LNCaP clone FGC (cell line): ENCODE data around the gene RBM39.
A peak's percentile ranks its signal among the peaks of the same experiment; 100 is the strongest.
"Not testable (repeated sequence)": the region's sequence is repeated elsewhere in the genome, so short reads cannot be mapped to it uniquely, and the experiment has no call there.

ENCODE experiments used
- DNase-seq: peaks from one replicate; pipeline ENCODE4 v3.0.0-alpha.2; 2011; ENCODE audit warnings: low read depth
- H3K4me3 ChIP-seq: 2 replicates; pipeline ENCODE4 v1.5.1; 2011; ENCODE audit warnings: mild to moderate bottlenecking, low read depth, low read length, control low read depth
- TF ChIP-seq, protein P1 (sequence below): IDR thresholded peaks from 2 replicates; pipeline ENCODE4 v1.5.1; 2012; ENCODE audit warnings: mild to moderate bottlenecking; ENCODE audit not compliant: control insufficient read depth, insufficient read depth; ENCODE audit errors: extremely low read depth

Gene RBM39

DNA sequence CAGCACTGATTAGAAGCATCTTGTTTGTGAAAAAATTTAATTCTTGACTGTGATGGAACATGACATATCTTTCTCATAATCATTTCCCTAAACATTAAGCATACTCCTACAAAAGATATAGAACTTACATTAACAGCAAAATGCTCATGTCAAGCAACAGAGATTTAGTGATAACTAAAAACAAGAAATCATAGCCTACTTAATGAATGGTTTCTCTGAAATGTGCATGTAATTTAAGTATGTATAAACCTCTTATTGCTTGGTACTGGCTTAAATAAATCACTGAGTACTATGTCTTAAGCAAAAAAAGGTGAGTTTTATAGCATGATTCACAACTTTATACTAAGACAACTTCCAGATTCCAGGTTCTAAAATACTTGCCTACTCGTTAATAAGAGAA lies 33.6 kb downstream of the RBM39 start:
- no peak overlapping the region for H3K4me3 ChIP-seq
- no peak for DNase-seq
- TF ChIP-seq, protein P1, sequence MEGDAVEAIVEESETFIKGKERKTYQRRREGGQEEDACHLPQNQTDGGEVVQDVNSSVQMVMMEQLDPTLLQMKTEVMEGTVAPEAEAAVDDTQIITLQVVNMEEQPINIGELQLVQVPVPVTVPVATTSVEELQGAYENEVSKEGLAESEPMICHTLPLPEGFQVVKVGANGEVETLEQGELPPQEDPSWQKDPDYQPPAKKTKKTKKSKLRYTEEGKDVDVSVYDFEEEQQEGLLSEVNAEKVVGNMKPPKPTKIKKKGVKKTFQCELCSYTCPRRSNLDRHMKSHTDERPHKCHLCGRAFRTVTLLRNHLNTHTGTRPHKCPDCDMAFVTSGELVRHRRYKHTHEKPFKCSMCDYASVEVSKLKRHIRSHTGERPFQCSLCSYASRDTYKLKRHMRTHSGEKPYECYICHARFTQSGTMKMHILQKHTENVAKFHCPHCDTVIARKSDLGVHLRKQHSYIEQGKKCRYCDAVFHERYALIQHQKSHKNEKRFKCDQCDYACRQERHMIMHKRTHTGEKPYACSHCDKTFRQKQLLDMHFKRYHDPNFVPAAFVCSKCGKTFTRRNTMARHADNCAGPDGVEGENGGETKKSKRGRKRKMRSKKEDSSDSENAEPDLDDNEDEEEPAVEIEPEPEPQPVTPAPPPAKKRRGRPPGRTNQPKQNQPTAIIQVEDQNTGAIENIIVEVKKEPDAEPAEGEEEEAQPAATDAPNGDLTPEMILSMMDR: no peak

DNA sequence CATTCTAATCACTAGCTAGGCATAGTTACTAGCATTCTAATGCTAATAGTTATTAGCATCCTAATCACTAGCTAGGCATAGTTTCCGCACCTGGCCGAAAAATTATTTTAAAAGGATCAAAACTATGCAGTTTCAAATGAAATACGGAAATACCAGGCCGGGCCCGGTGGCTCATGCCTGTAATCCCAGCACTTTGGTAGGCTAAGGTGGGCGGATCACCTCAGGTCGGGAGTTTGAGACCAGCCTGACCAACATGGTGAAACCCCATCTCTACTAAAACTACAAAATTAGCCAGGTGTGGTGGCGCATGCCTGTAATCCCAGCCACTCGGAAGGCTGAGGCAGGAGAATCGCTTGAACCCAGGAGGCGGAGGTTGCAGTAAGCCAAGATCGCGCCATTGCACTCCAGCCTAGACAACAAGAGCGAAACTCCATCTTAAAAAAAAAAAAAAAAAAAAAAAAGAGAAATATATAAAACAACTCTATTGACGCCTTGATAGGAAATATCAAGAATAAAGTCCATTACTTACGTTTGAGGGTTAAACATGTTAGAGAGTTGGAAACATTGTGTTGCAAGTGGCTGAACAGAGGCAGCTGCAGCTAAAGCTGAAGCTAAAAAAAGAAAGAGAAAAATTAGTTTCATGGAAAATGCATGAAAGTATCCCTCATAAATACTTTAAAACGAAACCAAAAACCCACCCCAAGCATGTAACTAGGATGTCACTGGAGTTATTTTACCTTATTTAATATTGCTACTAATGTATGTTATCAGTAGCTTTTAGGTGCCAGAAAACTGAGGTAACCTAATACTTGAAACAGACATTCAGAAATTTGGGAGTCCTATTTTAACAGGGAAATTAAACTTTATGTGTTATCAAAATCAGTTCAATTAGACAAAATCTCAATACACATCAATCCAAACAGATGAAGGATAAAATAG lies 35.2 kb downstream of the RBM39 start:
- not testable (repeated sequence) for DNase-seq, H3K4me3 ChIP-seq

DNA sequence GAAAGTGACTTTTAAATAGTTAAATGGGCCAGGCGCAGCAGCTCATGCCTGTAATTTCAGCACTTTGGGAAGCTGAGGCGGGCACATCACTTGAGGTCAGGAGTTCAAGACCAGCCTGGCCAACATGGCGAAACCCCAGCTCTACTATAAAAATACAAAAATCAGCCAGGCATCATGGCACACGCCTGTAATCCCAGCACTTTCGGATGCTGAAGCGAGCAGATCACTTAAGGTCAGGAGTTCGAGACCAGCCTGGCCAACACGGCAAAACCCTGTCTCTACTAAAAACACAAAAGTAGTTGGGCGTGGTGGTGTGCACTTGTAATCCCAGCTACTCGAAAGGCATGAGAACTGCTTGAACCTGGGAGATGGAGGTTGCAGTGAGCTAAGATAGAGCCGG lies 36.2 kb downstream of the RBM39 start:
- not testable (repeated sequence) for DNase-seq, H3K4me3 ChIP-seq

DNA sequence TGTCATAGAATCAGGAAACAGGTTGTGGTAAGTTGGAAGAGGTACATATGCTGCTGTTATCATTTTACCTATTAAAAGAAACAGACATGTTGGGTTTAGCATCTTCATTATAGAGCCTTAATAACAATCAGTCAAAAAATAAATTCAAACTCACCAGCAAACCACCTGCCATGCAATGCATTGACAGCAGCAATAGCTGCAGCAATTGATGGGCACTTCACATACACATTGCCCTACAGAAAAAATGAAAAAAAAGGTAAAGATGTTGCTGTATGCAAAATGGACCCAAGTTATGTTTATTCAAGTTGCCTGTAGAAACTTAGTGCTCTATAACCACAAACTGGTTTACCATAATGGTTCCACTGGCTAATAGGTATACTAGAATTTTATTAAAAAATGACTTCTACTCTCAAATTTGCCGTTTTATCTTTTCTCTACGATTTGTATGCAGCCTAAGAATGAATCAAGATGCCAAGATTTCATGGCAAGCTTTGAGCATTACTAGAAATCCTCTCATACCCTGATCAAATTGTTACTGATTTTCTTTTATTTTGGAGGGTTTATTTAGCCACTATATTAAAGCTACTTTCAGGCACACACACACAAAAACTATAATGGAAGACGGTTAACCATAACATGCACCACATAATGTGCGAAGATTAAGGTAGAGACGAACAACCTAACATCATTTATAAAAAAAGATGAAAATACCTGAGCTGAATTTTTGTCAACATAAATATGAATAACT lies 37.4 kb downstream of the RBM39 start:
- H3K4me3 ChIP-seq: no peak overlapping the region
- TF ChIP-seq, protein P1: no peak
- no peak for DNase-seq

DNA sequence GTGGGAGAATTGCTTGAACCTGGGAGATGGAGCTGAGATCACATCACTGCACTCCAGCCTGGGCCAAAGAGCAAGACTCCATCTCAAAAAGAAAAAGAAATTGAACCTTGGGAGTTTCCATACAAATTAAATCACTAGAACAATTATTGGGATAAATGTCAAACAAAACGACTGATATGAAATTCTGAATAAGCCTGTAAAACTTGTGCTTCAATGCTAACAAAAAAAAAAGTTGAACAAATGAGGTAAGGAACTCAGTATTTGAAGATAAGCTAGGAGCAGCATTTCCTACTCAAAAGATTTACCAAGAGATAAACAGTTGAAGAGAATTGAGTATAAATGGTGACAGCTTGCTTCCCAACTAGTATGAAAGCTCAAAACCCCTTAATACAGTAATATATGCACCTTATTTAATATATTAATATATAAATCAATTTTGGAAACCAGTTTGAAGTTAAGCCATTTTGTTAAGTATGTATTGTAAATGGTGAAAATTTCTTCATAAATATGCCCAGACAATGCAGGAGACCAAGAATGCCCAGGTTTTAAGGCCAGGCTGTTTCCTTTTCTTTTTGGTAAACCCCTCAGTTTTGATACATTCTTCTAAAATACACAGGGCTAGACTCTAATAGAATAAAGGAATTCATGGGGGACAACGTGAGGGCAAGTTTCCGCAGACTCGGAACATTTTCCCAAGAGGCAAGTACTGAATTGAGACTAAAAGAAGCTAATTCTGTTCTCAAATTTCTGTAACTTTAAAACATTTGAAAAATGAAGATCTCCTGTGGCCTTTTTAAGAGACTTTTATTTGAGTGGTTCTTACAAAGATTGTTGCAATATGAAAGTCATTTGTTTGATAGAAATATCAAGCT lies 39.0 kb downstream of the RBM39 start:
- TF ChIP-seq, protein P1: no peak
- H3K4me3 ChIP-seq: no peak overlapping the region
- no peak for DNase-seq

DNA sequence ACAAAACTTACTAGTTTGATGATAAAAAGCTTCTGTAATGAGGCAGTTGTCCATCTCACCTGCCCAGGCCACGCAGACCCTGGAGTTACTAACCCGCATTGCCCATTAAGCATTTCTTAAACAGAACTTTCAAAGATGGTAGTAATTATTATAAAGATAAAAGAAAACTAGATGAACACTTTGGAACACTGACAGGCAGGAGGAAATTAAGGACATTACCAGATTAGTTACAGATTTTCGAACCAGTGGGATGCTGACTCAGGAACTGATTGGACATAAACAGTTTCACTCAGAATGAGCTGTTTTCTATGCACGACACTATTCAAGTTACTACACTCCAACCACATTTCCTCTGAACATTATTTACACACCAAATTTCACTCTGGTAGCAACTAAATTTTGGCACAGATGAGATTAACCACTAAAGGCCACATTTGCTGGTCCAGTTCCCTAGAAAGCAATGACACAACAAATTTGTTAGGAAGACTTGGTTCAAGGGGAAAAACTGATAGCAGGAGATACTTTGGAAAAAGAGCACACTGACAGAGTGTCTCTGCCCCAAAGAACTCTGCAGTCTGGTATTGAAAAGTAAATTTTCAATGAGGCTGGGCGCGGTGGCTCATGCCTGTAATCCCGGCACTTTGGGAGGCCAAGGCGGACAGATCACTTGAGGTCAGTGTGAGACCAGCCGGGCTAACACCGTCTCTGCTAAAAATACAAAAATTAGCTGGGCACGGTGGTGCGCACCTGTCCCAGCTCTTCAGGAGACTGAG lies 39.8 kb downstream of the RBM39 start:
- no peak overlapping the region for H3K4me3 ChIP-seq
- no peak for DNase-seq
- TF ChIP-seq, protein P1: no peak

DNA sequence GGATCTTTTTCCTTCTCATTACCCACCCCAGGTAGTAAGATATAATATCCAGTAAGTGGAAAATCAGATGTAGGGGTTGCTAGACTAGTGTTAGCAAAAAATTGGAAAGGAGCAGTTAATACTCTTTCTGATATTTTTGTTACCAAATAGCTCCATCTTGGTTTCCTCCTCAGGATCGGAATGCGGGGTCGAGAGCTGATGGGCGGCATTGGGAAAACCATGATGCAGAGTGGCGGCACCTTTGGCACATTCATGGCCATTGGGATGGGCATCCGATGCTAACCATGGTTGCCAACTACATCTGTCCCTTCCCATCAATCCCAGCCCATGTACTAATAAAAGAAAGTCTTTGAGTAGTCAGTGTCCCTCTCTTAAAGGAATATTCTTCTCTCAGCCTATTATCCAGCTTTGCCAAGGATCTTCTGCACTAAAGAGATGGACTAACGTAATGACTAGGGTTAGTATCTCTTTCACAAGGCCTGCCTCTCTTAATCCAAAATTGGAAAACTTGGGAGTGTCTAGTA lies 41.4 kb downstream of the RBM39 start:
- TF ChIP-seq, protein P1: no peak
- H3K4me3 ChIP-seq: peak overlapping the region; percentile 96

More for the DNA sequence above, 41.4 kb downstream of the RBM39 start:
- no peak for DNase-seq
